ENCODE data around the gene MRLN.

- no peak for TF ChIP-seq CTCF (IDR thresholded peaks at IDR 0.05; ENCODE audit: low read depth, low read length)
- no peak for TF ChIP-seq POLR2A (IDR thresholded peaks at IDR 0.05; ENCODE audit: extremely low read depth, insufficient read length)
Measured at GRCh38 chr10:59757966-59758365, 4.7 kb upstream of the MRLN start.

Measured in NB4 (cell line).